HG03135 (cell line): ENCODE data around the gene SOCS6.
"Not testable (repeated sequence)": the region's sequence is repeated elsewhere in the genome, so short reads cannot be mapped to it uniquely, and the experiment has no call there.

Experiments used
- ATAC-seq: cut with Tn5 transposase; IDR thresholded peaks from one replicate; pipeline ENCODE4 v1.9.1; 2021; ENCODE audit warnings: mild to moderate bottlenecking, moderate library complexity; ENCODE audit not compliant: unreplicated experiment

Gene SOCS6

DNA sequence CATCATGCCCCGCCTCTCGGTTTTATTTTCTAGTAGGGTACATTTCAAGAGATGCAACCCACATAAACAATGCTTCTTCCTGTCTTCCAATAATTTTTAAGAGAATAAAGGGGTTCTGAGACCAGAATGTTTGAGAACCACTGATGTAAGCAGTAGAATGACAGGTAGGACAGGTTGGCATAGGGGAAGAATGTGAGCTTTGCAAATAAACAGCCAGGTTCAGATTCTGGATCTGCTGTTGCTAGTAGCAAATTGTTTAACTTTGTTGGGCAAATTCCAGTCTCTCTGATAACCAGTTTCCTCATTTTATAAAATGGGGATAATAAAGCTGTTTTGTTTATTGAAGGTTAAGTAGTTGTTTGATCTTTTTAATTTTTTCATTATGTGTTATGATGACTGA lies 32.8 kb downstream of the SOCS6 start:
- no peak for ATAC-seq

GRCh38 chr18:70322385-70322784 lies 33.5 kb downstream of the SOCS6 start:
- ATAC-seq: no peak

DNA sequence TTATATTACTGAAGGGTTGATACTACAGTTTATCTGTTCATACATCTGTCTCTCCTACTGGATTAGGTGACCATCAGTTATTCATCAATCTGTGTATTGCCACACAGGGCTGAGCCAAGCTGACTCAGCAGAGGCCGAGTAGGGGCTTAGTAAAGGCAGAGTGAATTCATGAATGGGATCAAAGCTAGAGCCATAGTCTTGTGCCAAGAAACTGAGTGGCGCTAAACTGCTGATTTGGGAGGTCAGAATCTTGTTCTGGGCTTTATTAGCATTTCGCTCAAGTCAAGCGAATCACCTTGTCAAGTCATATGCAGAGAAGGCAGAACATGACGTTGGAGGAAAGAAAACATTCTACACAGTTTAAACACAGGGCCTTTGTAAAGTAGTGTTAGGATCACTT lies 34.1 kb downstream of the SOCS6 start:
- no peak for ATAC-seq

DNA sequence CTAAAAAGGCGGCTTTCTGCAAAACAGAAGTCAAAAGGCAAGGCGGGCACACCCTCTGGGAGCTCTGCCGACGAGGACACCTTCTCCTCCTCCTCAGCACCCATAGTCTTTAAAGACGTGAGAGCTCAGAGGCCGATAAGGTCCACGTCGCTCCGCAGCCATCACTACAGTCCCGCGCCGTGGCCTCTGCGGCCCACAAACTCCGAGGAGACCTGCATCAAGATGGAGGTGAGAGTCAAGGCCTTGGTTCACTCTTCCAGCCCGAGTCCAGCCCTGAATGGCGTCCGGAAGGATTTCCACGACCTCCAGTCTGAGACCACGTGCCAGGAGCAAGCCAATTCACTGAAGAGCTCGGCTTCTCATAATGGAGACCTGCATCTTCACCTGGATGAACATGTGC lies 36.1 kb downstream of the SOCS6 start:
- ATAC-seq: no peak

- no peak for ATAC-seq
Observed at GRCh38 chr18:70326255-70326654, 37.4 kb downstream of the SOCS6 start.

DNA sequence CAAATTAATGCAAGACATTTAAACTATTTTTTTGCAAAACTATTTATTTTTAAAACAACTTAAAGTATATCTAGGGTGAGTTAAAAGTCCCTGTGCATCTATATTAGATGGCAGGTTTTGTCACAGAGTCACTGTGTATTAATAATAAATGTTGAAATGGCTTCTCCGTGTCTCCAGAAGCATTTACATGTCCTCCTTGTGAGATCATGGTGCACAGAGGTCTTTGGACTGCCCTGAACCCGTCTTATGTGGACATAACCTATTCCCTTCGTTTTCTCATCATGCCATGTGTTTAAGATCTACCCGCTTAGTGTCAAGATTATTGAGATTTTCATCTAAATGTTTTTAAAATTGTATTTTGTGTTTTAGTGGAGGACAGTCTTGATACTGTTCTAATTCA lies 39.3 kb downstream of the SOCS6 start:
- no peak for ATAC-seq

DNA sequence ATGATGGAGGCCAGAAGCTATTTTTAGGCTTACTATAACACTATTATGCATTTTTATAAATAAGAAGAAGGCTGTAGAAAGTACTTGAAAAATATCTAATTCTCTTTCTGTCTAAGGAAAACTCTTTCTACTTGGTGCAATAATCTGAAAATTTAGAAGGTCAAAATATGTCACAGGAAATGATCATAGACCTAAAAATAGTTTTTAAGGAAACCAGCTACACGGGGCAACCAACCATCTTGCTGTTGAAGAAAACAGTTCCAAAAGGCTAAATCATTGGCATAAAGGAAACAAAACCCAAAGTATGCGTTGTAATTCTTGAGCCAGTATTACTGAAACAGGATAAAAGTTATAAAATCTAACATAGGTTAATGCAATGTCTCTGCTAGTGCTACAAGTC lies 40.2 kb downstream of the SOCS6 start:
- no peak for ATAC-seq

- ATAC-seq: no peak
Observed at GRCh38 chr18:70330887-70331286, 42.0 kb downstream of the SOCS6 start.

GRCh38 chr18:70331456-70332097 lies 42.7 kb downstream of the SOCS6 start:
- ATAC-seq: no peak

DNA sequence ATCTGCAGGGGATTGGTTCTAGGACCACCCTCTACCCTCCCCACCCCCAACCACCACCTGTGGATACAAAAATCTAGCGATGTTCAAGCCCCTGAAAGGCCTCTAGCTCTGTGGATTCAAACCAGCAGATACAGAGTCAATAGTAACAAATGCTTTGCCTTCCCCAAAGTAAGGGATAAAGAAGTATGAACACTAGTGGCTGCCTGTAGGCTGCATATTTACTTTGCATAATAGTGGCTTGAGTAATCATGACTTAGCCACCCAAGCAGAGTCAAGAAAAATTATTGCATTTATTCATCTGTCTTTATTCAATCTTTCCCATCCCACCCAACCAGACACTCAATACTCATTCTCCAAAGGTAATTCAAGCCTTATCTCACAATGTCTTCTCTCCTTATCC lies 43.8 kb downstream of the SOCS6 start:
- ATAC-seq: no peak

GRCh38 chr18:70333316-70333715 lies 44.5 kb downstream of the SOCS6 start:
- ATAC-seq: no peak

GRCh38 chr18:70333757-70334156 lies 44.9 kb downstream of the SOCS6 start:
- ATAC-seq: no peak

GRCh38 chr18:70334264-70334663 lies 45.4 kb downstream of the SOCS6 start:
- no peak for ATAC-seq

GRCh38 chr18:70334728-70335329 lies 46.0 kb downstream of the SOCS6 start:
- no peak for ATAC-seq

- ATAC-seq: no peak
Observed at GRCh38 chr18:70335892-70336726, 47.3 kb downstream of the SOCS6 start.

- ATAC-seq: no peak
Observed at GRCh38 chr18:70337139-70337972, 48.5 kb downstream of the SOCS6 start.

DNA sequence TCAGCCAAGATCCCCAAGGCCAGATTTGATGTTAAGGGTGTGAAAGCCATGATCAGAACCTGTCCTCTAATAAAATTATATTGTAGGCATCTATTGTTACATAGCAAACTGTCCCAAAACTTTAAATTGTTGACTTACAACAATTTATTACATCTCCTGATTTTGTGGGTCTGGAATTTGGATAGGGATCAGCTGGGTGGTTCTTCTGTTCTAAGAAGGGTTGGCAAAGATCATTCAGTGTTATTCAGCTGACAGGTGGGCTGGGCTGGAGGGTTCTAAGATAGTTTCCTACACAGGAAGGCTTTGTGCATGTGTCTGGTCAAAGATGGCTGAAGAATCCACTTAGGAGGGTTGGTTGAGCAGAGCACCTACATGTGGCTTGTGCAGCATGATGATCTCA lies 50.0 kb downstream of the SOCS6 start:
- ATAC-seq: no peak

GRCh38 chr18:70339915-70340314 lies 51.1 kb downstream of the SOCS6 start:
- no peak for ATAC-seq

- ATAC-seq: not testable (repeated sequence)
Observed at GRCh38 chr18:70348481-70348880, 59.6 kb downstream of the SOCS6 start.

GRCh38 chr18:70349316-70349715 lies 60.5 kb downstream of the SOCS6 start:
- ATAC-seq: no peak

- no peak for ATAC-seq
Observed at GRCh38 chr18:70354080-70354479, 65.2 kb downstream of the SOCS6 start.
